Osteoblast (primary cell): ENCODE measurements around the gene INHBC. TPM values are rescaled to one million over a fixed set of nuclear protein-coding genes. Genes with fewer than 3 reads are reported as not detected.

Source experiments
- DNase-seq: peaks from one replicate; pipeline ENCODE4 v3.0.0; 2011; ENCODE audit warnings: low spot score, mixed read lengths; ENCODE audit not compliant: insufficient read length; ENCODE audit errors: missing footprints
- H2AFZ ChIP-seq: 2 replicates; pipeline ENCODE4 v1.6.0; 2011; ENCODE audit warnings: mild to moderate bottlenecking, low read length
- H3K27ac ChIP-seq: 2 replicates; pipeline ENCODE4 v1.5.1; 2011; ENCODE audit warnings: mild to moderate bottlenecking, low read depth, low read length, moderate library complexity
- H3K27me3 ChIP-seq: 2 replicates; pipeline ENCODE4 v1.6.0; 2012; ENCODE audit warnings: mild to moderate bottlenecking, control low read depth, inconsistent platforms, low read length, moderate library complexity; ENCODE audit not compliant: insufficient read depth
- H3K36me3 ChIP-seq: 2 replicates; pipeline ENCODE4 v1.5.1; 2011; ENCODE audit warnings: mild to moderate bottlenecking, low read length, control low read depth, moderate library complexity; ENCODE audit not compliant: insufficient read depth
- H3K4me1 ChIP-seq: 2 replicates; pipeline ENCODE4 v1.5.1; 2011; ENCODE audit warnings: mild to moderate bottlenecking, low read length, control low read depth, moderate library complexity; ENCODE audit not compliant: insufficient read depth
- H3K4me2 ChIP-seq: 2 replicates; pipeline ENCODE4 v1.6.0; 2011; ENCODE audit warnings: mild to moderate bottlenecking, low read length; ENCODE audit not compliant: insufficient read depth
- H3K4me3 ChIP-seq: fragments of 200-600 bp; sonication (generic); 3 replicates; pipeline ENCODE4 v1.5.1; 2012; ENCODE audit warnings: mild to moderate bottlenecking, low read length, inconsistent platforms; ENCODE audit not compliant: insufficient read depth
- H3K79me2 ChIP-seq: 2 replicates; pipeline ENCODE4 v1.6.0; 2012; ENCODE audit warnings: mild to moderate bottlenecking, low read length, control low read depth, inconsistent platforms; ENCODE audit not compliant: insufficient read depth
- H3K9me3 ChIP-seq: 2 replicates; pipeline ENCODE4 v1.5.1; 2011; ENCODE audit warnings: low read depth, low read length, control low read depth
- H4K20me1 ChIP-seq: 2 replicates; pipeline ENCODE4 v1.6.0; 2012; ENCODE audit warnings: mild to moderate bottlenecking, low read length, control low read depth; ENCODE audit not compliant: insufficient read depth
- total RNA-seq: library from RNA; depleted of rRNA; stranded (reverse); fragments of >200 nt; gene quantifications from 2 replicates; pipeline ENCODE4 v1.2.3, GENCODE V29; 2012
- TF ChIP-seq, protein P1 (sequence below): IDR thresholded peaks from 2 replicates; pipeline ENCODE4 v1.5.1; 2011; ENCODE audit warnings: mild to moderate bottlenecking, low read depth, low read length, moderate library complexity; ENCODE audit errors: extremely low read depth

INHBC gene
- total RNA-seq, 1 donor: not detected

DNA sequence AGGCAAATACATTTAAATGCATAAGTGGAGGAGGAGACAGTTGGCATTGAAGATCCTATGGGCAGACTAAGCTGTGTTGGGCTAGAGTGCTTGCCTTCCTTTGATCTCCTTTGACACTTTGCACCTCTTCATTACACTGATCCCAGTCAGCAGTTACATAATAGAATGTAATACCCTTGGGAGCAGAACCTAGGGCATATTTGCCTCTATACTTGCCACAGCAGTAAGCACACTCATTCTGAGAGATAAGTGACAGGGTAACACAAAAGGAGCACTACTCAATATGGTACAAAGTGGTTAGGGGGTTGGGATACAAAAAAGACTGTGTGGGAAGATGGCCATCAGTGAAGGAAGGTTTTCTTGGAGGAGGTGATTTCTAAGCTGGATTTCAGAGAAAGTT, 62.2 kb downstream of the INHBC start:
- TF ChIP-seq, protein P1, sequence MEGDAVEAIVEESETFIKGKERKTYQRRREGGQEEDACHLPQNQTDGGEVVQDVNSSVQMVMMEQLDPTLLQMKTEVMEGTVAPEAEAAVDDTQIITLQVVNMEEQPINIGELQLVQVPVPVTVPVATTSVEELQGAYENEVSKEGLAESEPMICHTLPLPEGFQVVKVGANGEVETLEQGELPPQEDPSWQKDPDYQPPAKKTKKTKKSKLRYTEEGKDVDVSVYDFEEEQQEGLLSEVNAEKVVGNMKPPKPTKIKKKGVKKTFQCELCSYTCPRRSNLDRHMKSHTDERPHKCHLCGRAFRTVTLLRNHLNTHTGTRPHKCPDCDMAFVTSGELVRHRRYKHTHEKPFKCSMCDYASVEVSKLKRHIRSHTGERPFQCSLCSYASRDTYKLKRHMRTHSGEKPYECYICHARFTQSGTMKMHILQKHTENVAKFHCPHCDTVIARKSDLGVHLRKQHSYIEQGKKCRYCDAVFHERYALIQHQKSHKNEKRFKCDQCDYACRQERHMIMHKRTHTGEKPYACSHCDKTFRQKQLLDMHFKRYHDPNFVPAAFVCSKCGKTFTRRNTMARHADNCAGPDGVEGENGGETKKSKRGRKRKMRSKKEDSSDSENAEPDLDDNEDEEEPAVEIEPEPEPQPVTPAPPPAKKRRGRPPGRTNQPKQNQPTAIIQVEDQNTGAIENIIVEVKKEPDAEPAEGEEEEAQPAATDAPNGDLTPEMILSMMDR: no peak
- H3K4me1 ChIP-seq: no peaks in the 10 kb centered on the region
- H3K4me3 ChIP-seq: no peak overlapping the region
- H3K27ac ChIP-seq: no peak overlapping the region
- H3K27me3 ChIP-seq: no peaks in the 10 kb centered on the region
- H3K79me2 ChIP-seq: peaks cover 6% of the 10 kb centered on the region
- H3K9me3 ChIP-seq: no peaks in the 10 kb centered on the region
- H3K4me2 ChIP-seq: no peak overlapping the region
- peaks cover 49% of the 10 kb centered on the region for H3K36me3 ChIP-seq
- peaks cover 5% of the 10 kb centered on the region for H4K20me1 ChIP-seq
- no peak overlapping the region for H2AFZ ChIP-seq
- no peak for DNase-seq

DNA sequence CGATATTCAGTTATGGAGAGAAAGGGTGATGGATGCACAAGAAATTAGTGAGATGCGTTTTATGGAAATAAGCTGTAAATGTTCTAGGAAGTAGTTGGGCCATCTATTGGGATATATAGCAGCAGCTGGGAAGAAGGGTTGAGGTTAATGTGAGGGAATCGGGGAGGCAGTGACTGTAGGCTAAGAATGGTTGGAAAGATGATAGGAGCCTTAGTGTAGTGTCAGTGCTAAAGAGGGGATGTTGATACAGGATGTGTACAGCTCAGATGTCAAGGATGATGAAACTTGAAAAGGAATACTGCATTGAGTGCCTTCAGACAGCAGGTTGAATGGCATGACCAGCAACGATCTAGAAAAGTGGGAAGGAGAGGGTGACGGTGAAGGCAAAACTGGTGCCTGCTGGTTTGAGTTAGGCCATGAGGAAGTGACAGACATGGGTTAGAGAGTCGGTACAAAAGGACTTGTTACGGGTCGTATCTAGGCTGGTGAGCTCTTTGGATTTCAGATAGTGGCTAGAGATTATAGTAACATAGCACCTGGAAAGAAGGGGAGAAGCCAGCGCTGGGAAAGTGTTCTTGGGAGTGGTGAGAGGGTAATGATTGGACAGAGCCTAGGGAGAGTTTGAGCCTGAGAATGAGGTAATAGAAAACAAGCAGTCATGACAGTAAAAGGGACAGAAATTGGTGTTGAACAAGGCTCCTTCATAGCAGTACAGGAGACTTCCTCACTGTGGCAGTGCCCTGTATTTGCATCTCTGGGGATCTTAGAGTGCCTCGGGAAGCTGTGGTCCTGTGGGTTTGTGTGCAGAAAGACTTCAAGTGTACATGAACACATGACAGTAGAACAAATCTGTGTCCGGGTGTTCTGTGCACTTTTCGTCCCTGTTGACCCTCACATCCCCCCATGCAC, 62.9 kb downstream of the INHBC start:
- Histone ChIP-seq H4K20me1 (peaks cover 5% of the 10 kb centered on the region), H3K4me3 (no peak overlapping the region), H3K4me1 (no peaks in the 10 kb centered on the region), H3K9me3 (no peaks in the 10 kb centered on the region), H3K4me2 (no peak overlapping the region), H3K79me2 (peaks cover 5% of the 10 kb centered on the region), H2AFZ (no peak overlapping the region), H3K36me3 (peaks cover 52% of the 10 kb centered on the region), H3K27ac (no peak overlapping the region), H3K27me3 (no peaks in the 10 kb centered on the region)
- TF ChIP-seq, protein P1: no peak
- DNase-seq: no peak

DNA sequence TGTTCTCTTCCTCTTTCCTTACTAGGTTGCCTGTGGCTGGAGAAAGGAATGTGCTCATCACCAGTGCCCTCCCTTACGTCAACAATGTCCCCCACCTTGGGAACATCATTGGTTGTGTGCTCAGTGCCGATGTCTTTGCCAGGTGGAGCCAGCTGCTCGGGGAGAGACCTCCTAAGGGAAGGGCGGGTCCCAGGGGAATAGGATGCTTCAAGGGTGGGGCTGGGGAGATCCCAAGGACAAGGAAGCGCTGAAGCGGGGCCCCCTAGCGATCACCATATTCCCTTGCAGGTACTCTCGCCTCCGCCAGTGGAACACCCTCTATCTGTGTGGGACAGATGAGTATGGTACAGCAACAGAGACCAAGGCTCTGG, 63.5 kb downstream of the INHBC start:
- H3K9me3 ChIP-seq: no peaks in the 10 kb centered on the region
- no peak overlapping the region for H2AFZ ChIP-seq
- H3K4me2 ChIP-seq: no peak overlapping the region
- TF ChIP-seq, protein P1: no peak
- DNase-seq: no peak
- no peaks in the 10 kb centered on the region for H4K20me1 ChIP-seq
- H3K27ac ChIP-seq: no peak overlapping the region
- H3K4me1 ChIP-seq: no peaks in the 10 kb centered on the region
- peaks cover 50% of the 10 kb centered on the region for H3K36me3 ChIP-seq
- no peak overlapping the region for H3K4me3 ChIP-seq
- no peaks in the 10 kb centered on the region for H3K79me2 ChIP-seq
- no peaks in the 10 kb centered on the region for H3K27me3 ChIP-seq

DNA sequence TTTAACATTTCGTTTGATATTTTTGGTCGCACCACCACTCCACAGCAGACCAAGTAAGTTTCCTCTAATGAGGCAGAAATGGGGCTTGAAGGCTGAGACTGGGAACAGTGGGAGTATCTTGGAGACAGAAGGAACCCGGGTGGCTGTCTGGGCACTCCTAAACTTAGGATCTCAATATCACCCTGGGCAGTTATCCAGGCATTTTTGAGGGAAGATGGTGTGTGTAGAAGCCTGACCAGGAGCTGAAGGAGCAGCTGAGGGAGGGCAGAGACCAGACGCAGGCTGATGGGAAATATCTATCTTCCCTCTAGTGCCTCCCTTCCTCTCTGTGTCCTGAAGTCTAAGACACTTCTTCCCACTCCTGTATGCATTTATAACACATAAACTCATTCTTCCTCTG, 64.0 kb downstream of the INHBC start:
- Histone ChIP-seq H3K4me1 (no peaks in the 10 kb centered on the region), H2AFZ (no peak overlapping the region), H3K9me3 (no peaks in the 10 kb centered on the region), H4K20me1 (no peaks in the 10 kb centered on the region), H3K36me3 (peaks cover 50% of the 10 kb centered on the region), H3K27me3 (no peaks in the 10 kb centered on the region), H3K27ac (no peak overlapping the region), H3K4me3 (no peak overlapping the region), H3K79me2 (no peaks in the 10 kb centered on the region), H3K4me2 (no peak overlapping the region)
- DNase-seq: no peak
- TF ChIP-seq, protein P1: no peak
